Subcutaneous abdominal adipose tissue (tissue), 5 donors: ENCODE measurements around the gene NTM.

Experiments used
- H3K27ac ChIP-seq: one replicate; pipeline ENCODE4 v1.7.0; 2013; ENCODE audit warnings: low read depth, mild to moderate bottlenecking, inconsistent platforms, low read length, moderate library complexity
- H3K27me3 ChIP-seq, 5 donors: one replicate each; pipeline ENCODE4 v1.7.0; 2013; ENCODE audit warnings: low read length in 5 of 5, inconsistent platforms in 1 of 5; ENCODE audit not compliant: control insufficient read depth in 5 of 5, insufficient read depth in 4 of 5
- H3K36me3 ChIP-seq, 5 donors: one replicate each; pipeline ENCODE4 v1.7.0; 2013; ENCODE audit warnings: low read length in 5 of 5; ENCODE audit not compliant: control insufficient read depth in 5 of 5, insufficient read depth in 5 of 5
- H3K4me1 ChIP-seq, 5 donors: one replicate each; pipeline ENCODE4 v1.7.0; 2013; ENCODE audit warnings: low read length in 5 of 5, mild to moderate bottlenecking in 3 of 5, moderate library complexity in 1 of 5; ENCODE audit not compliant: control insufficient read depth in 5 of 5, insufficient read depth in 5 of 5
- H3K4me3 ChIP-seq, 5 donors: one replicate each; pipeline ENCODE4 v1.7.0; 2013; ENCODE audit warnings: low read length in 5 of 5, low read depth in 1 of 5
- H3K9ac ChIP-seq, 5 donors: one replicate each; pipeline ENCODE4 v1.7.0; 2013; ENCODE audit warnings: low read length in 5 of 5, mild to moderate bottlenecking in 4 of 5, moderate library complexity in 3 of 5
- H3K9me3 ChIP-seq, 5 donors: one replicate each; pipeline ENCODE4 v1.7.0; 2013; ENCODE audit warnings: low read length in 5 of 5; ENCODE audit not compliant: control insufficient read depth in 5 of 5
- donor health status: healthy.
- donor health status: healthy.
- donor health status: healthy.
- donor health status: healthy.
- donor health status: healthy.

Gene NTM

GRCh38 chr11:132278801-132279574 lies 908.6 kb downstream of the NTM start:
- Histone ChIP-seq H3K36me3 (no peaks in the 10 kb centered on the region), H3K9me3 (no peaks in the 10 kb centered on the region), H3K4me1 (peaks cover 0 to 3% (median 0%) of the 10 kb centered on the region in 5 donors), H3K4me3 (no peak overlapping the region), H3K27me3 (no peaks in the 10 kb centered on the region), H3K9ac (no peak overlapping the region), H3K27ac (no peak overlapping the region)

- Histone ChIP-seq H3K27ac (no peak overlapping the region), H3K36me3 (no peaks in the 10 kb centered on the region), H3K9ac (no peak overlapping the region), H3K4me1 (peaks cover 0 to 3% (median 0%) of the 10 kb centered on the region in 5 donors), H3K9me3 (no peaks in the 10 kb centered on the region), H3K27me3 (no peaks in the 10 kb centered on the region), H3K4me3 (no peak overlapping the region)
These were observed 913.6 kb downstream of the NTM start for GRCh38 chr11:132284048-132284447.

- Histone ChIP-seq H3K4me1 (peaks cover 0 to 3% (median 0%) of the 10 kb centered on the region in 5 donors), H3K9ac (no peak overlapping the region), H3K36me3 (no peaks in the 10 kb centered on the region), H3K9me3 (no peaks in the 10 kb centered on the region), H3K4me3 (no peak overlapping the region), H3K27me3 (no peaks in the 10 kb centered on the region), H3K27ac (no peak overlapping the region)
These were observed 914.2 kb downstream of the NTM start for GRCh38 chr11:132284611-132285010.

GRCh38 chr11:132285631-132286030 lies 915.2 kb downstream of the NTM start:
- Histone ChIP-seq H3K4me3 (no peak overlapping the region), H3K27ac (no peak overlapping the region), H3K9me3 (no peaks in the 10 kb centered on the region), H3K36me3 (no peaks in the 10 kb centered on the region), H3K27me3 (no peaks in the 10 kb centered on the region), H3K9ac (no peak overlapping the region), H3K4me1 (peaks cover 0 to 3% (median 0%) of the 10 kb centered on the region in 5 donors)

GRCh38 chr11:132286106-132286505 lies 915.7 kb downstream of the NTM start:
- Histone ChIP-seq H3K27me3 (no peaks in the 10 kb centered on the region), H3K4me1 (peaks cover 0 to 3% (median 0%) of the 10 kb centered on the region in 5 donors), H3K9me3 (no peaks in the 10 kb centered on the region), H3K27ac (no peak overlapping the region), H3K4me3 (no peak overlapping the region), H3K36me3 (no peaks in the 10 kb centered on the region), H3K9ac (no peak overlapping the region)

GRCh38 chr11:132288036-132288435 lies 917.6 kb downstream of the NTM start:
- Histone ChIP-seq H3K27ac (no peak overlapping the region), H3K4me1 (no peaks in the 10 kb centered on the region), H3K36me3 (no peaks in the 10 kb centered on the region), H3K9ac (no peak overlapping the region), H3K9me3 (no peaks in the 10 kb centered on the region), H3K27me3 (no peaks in the 10 kb centered on the region), H3K4me3 (no peak overlapping the region)

GRCh38 chr11:132289590-132290256 lies 919.3 kb downstream of the NTM start:
- no peak overlapping the region for H3K4me3 ChIP-seq
- H3K9ac ChIP-seq, result no peak overlapping the region
- H3K27ac ChIP-seq, result no peak overlapping the region
- H3K4me1 ChIP-seq, result no peaks in the 10 kb centered on the region
- H3K27me3 ChIP-seq, result no peaks in the 10 kb centered on the region
- no peaks in the 10 kb centered on the region for H3K9me3 ChIP-seq
- H3K36me3 ChIP-seq, result no peaks in the 10 kb centered on the region

- no peaks in the 10 kb centered on the region for H3K27me3 ChIP-seq
- no peaks in the 10 kb centered on the region for H3K4me1 ChIP-seq
- H3K4me3 ChIP-seq, result no peak overlapping the region
- H3K9ac ChIP-seq, result no peak overlapping the region
- no peak overlapping the region for H3K27ac ChIP-seq
- H3K9me3 ChIP-seq, result no peaks in the 10 kb centered on the region
- no peaks in the 10 kb centered on the region for H3K36me3 ChIP-seq
These were observed 923.2 kb downstream of the NTM start for GRCh38 chr11:132293586-132293985.

GRCh38 chr11:132296946-132297610 lies 926.7 kb downstream of the NTM start:
- H3K27me3 ChIP-seq, result no peaks in the 10 kb centered on the region
- H3K9ac ChIP-seq, result no peak overlapping the region
- no peaks in the 10 kb centered on the region for H3K36me3 ChIP-seq
- H3K4me1 ChIP-seq, result no peaks in the 10 kb centered on the region
- no peak overlapping the region for H3K27ac ChIP-seq
- no peak overlapping the region for H3K4me3 ChIP-seq
- H3K9me3 ChIP-seq, result no peaks in the 10 kb centered on the region

GRCh38 chr11:132298357-132298756 lies 927.9 kb downstream of the NTM start:
- Histone ChIP-seq H3K9ac (no peak overlapping the region), H3K27me3 (no peaks in the 10 kb centered on the region), H3K4me3 (no peak overlapping the region), H3K4me1 (no peaks in the 10 kb centered on the region), H3K9me3 (no peaks in the 10 kb centered on the region), H3K36me3 (no peaks in the 10 kb centered on the region), H3K27ac (no peak overlapping the region)
